ENCODE results near the gene SP7.

DNA sequence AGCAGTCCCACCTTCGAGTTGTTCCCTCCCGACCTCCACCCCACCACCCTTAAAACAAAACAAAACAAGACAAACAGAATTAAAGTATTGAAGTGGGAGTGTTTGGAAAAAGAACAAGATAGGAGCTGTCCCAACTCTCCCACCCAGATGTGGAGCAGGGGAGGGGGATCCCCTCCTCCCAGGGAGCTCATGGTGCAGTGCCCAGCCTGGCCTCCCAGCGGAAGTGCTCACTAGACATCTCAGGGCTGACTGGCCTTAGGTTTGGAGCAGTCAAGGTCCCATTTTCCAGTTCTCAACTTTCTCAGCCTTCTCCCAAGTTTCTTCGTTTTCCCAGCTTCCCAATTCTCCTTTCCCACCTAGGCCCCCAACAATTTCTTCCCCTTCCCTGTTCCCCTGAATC is 2.9 kb downstream of the SP7 start:
- no peak for TF ChIP-seq ZFX (IDR thresholded peaks at IDR 0.05; ENCODE audit: borderline replicate concordance)
- TF ChIP-seq, protein P1, sequence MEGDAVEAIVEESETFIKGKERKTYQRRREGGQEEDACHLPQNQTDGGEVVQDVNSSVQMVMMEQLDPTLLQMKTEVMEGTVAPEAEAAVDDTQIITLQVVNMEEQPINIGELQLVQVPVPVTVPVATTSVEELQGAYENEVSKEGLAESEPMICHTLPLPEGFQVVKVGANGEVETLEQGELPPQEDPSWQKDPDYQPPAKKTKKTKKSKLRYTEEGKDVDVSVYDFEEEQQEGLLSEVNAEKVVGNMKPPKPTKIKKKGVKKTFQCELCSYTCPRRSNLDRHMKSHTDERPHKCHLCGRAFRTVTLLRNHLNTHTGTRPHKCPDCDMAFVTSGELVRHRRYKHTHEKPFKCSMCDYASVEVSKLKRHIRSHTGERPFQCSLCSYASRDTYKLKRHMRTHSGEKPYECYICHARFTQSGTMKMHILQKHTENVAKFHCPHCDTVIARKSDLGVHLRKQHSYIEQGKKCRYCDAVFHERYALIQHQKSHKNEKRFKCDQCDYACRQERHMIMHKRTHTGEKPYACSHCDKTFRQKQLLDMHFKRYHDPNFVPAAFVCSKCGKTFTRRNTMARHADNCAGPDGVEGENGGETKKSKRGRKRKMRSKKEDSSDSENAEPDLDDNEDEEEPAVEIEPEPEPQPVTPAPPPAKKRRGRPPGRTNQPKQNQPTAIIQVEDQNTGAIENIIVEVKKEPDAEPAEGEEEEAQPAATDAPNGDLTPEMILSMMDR (IDR thresholded peaks at IDR 0.05) = no peak

Measured in 22Rv1 (cell line).